Measurements from ENCODE around the gene KCNJ11. TPM values are rescaled to one million over a fixed set of nuclear protein-coding genes. Genes with fewer than 3 reads are reported as not detected.

The KCNJ11 gene
- total and polyA plus RNA-seq, 2 of the 13 experiments (the other 11 are each of a cell fraction or from before 2014, with no cell fraction given) = 0.38 to 1.6 TPM

GRCh38 chr11:17428925-17429324 lies 40.5 kb upstream of the KCNJ11 start (continued):
- TF ChIP-seq ZNF784 (CRISPR knock-in tag; IDR thresholded peaks at IDR 0.05; ENCODE audit: borderline replicate concordance) = no peak

- WGBS (ENCODE audit: low lambda C conversion rate) = 47% methylated on average over 3 of the region's 11 CpGs
- POLR2A ChIA-PET = no interaction called here
Observed at GRCh38 chr11:17428261-17428660, 39.8 kb upstream of the KCNJ11 start.

More at GRCh38 chr11:17428261-17428660, 39.8 kb upstream of the KCNJ11 start:
- in situ Hi-C loops (cut with HindIII; ENCODE audit: extremely low pct_ligation_motif_present, low pct_unique_long_range_greater_than_20kb) = no loop called here
- Histone ChIP-seq H3K27ac (ENCODE audit: extremely low read length, insufficient read depth, low read length) (no peak overlapping the region), H3K79me2 (ENCODE audit: insufficient read depth, low read length) (no peaks in the 10 kb centered on the region), H3K27me3 (ENCODE audit: control insufficient read depth in 1 of 2, insufficient read depth in 2 of 2, low read length in 2 of 2) (peaks cover 6 to 18% of the 10 kb centered on the region in 2 experiments; a peak in 4 of 5 replicates), H3K9me3 (ENCODE audit: low read length) (no peaks in the 10 kb centered on the region), H3K4me3 (replicated peaks in 1 of 3; ENCODE audit: insufficient read depth in 1 of 3, low read depth in 2 of 3, low read length in 3 of 3) (no peak overlapping the region), H3K4me2 (ENCODE audit: low read depth, low read length) (no peak overlapping the region), H4K20me1 (ENCODE audit: insufficient read depth, low read length) (no peaks in the 10 kb centered on the region), H3K4me1 (ENCODE audit: insufficient read depth, low read length) (peaks cover 9% of the 10 kb centered on the region), H2AFZ (ENCODE audit: low read length) (no peak overlapping the region), H3K36me3 (replicated peaks in 1 of 2; ENCODE audit: control insufficient read depth in 1 of 2, insufficient read depth in 2 of 2, low read length in 2 of 2) (no peaks in the 10 kb centered on the region), H3K9ac (ENCODE audit: insufficient read depth, low read depth, low read length) (no peak overlapping the region)
- CTCF ChIA-PET (ENCODE audit: low intra/inter-chr PET ratio, low total read pairs) = no interaction called here
- FAIRE-seq (no peak), DNase-seq (ENCODE audit: low spot score) (no peak), ATAC-seq (no peak)
- TF ChIP-seq TGIF2 (CRISPR knock-in tag; IDR thresholded peaks at IDR 0.05) = no peak
- no peak for TF ChIP-seq SMAD1 (CRISPR knock-in tag; IDR thresholded peaks at IDR 0.05; ENCODE audit: borderline replicate concordance, low read depth)
- no peak for TF ChIP-seq ISL2 (CRISPR knock-in tag; IDR thresholded peaks at IDR 0.05)
- no peak for TF ChIP-seq BHLHE40 (IDR thresholded peaks at IDR 0.05; ENCODE audit: low read length)
- no peak for TF ChIP-seq ZNF75D (CRISPR knock-in tag; IDR thresholded peaks at IDR 0.05; ENCODE audit: borderline replicate concordance)
- no peak for TF ChIP-seq KDM1A (CRISPR knock-in tag; IDR thresholded peaks at IDR 0.05)
- no peak for TF ChIP-seq SP4 (CRISPR knock-in tag; IDR thresholded peaks at IDR 0.05)
- no peak for TF ChIP-seq KLF16 (CRISPR knock-in tag; IDR thresholded peaks at IDR 0.05)
- TF ChIP-seq XRCC5 (optimal IDR thresholded peaks at IDR 0.05; ENCODE audit: low read length) = no peak
- TF ChIP-seq ZBTB43 (CRISPR knock-in tag; conservative IDR thresholded peaks at IDR 0.05) = no peak
- TF ChIP-seq ZNF274 (CRISPR knock-in tag; IDR thresholded peaks at IDR 0.05) = no peak
- TF ChIP-seq CSRNP2 (CRISPR knock-in tag; conservative IDR thresholded peaks at IDR 0.05; ENCODE audit: low read depth) = no peak
- no peak for TF ChIP-seq PCBP1 (IDR thresholded peaks at IDR 0.05; ENCODE audit: borderline replicate concordance, low read depth, low read length)
- TF ChIP-seq HOMEZ (CRISPR knock-in tag; IDR thresholded peaks at IDR 0.05; ENCODE audit: low read depth) = no peak
- BruUV-seq (replicated peaks) = no TSS peak
- intact Hi-C loops (cut with micrococcal nuclease; ENCODE audit: unreplicated experiment) = no loop called here
